Keratinocyte (primary cell): ENCODE data around the gene ADM. TPM values are rescaled to one million over a fixed set of nuclear protein-coding genes. Genes with fewer than 3 reads are reported as not detected.

Source experiments
- DNase-seq: peaks from one replicate; pipeline ENCODE4 v3.0.0-alpha.2; 2011; ENCODE audit warnings: low read depth, missing footprints, low spot score
- FAIRE-seq: peaks from 2 replicates; lab custom pipeline; 2011; peaks lifted over from hg19 to GRCh38; lab: Jason Lieb, UNC
- H2AFZ ChIP-seq: 2 replicates; pipeline ENCODE4 v1.6.0; 2012; ENCODE audit warnings: low read length, control low read depth, inconsistent platforms; ENCODE audit not compliant: control insufficient read depth
- H3K27ac ChIP-seq: 2 replicates; pipeline ENCODE4 v1.5.1; 2011; ENCODE audit warnings: low read length; ENCODE audit not compliant: control insufficient read depth, insufficient read depth
- H3K27me3 ChIP-seq: 3 replicates; pipeline ENCODE4 v1.6.0; 2011; ENCODE audit warnings: low read length; ENCODE audit not compliant: control insufficient read depth, insufficient read depth; ENCODE audit errors: extremely low read depth
- H3K36me3 ChIP-seq, 2 experiments: 2 replicates in 1 of 2; 3 replicates in 1 of 2; pipeline ENCODE4 v1.5.1; 2011; ENCODE audit warnings: low read length in 2 of 2, mild to moderate bottlenecking in 1 of 2; ENCODE audit not compliant: control insufficient read depth in 2 of 2, insufficient read depth in 2 of 2; ENCODE audit errors: extremely low read depth in 1 of 2
- H3K4me1 ChIP-seq: 3 replicates; pipeline ENCODE4 v1.5.1; 2011; ENCODE audit warnings: low read length; ENCODE audit not compliant: control insufficient read depth, insufficient read depth; ENCODE audit errors: extremely low read depth
- H3K4me2 ChIP-seq: 3 replicates; pipeline ENCODE4 v1.6.0; 2011; ENCODE audit warnings: low read depth, low read length; ENCODE audit not compliant: control insufficient read depth, insufficient read depth; ENCODE audit errors: extremely low read depth
- H3K4me3 ChIP-seq, 3 experiments: fragments of 200-600 bp in 1 of 3; sonication (generic) in 1 of 3; 2 replicates in 2 of 3; 3 replicates in 1 of 3; pipeline ENCODE4 v1.5.1; 2011 to 2016; ENCODE audit warnings: low read length in 3 of 3, mild to moderate bottlenecking in 3 of 3, control low read depth in 2 of 3, inconsistent platforms in 1 of 3, low read depth in 1 of 3, mixed read lengths in 1 of 3, mixed run types in 1 of 3, moderate library complexity in 1 of 3; ENCODE audit not compliant: control insufficient read depth in 2 of 3, insufficient read depth in 2 of 3; ENCODE audit errors: extremely low read depth in 1 of 3
- H3K79me2 ChIP-seq: 2 replicates; pipeline ENCODE4 v1.6.0; 2012; ENCODE audit warnings: low read length; ENCODE audit not compliant: control insufficient read depth, insufficient read depth
- H3K9ac ChIP-seq: 3 replicates; pipeline ENCODE4 v1.6.0; 2011; ENCODE audit warnings: low read length; ENCODE audit not compliant: control insufficient read depth, insufficient read depth; ENCODE audit errors: extremely low read depth
- H3K9me1 ChIP-seq: 3 replicates; pipeline ENCODE4 v1.6.0; 2011; ENCODE audit warnings: low read length; ENCODE audit not compliant: control insufficient read depth, insufficient read depth; ENCODE audit errors: extremely low read depth
- H3K9me3 ChIP-seq: 2 replicates; pipeline ENCODE4 v1.5.1; 2012; ENCODE audit warnings: low read depth, low read length; ENCODE audit not compliant: control insufficient read depth
- H4K20me1 ChIP-seq: 3 replicates; pipeline ENCODE4 v1.6.0; 2011; ENCODE audit warnings: low read length; ENCODE audit not compliant: control insufficient read depth, insufficient read depth; ENCODE audit errors: extremely low read depth
- CTCF ChIP-seq, 3 experiments: IDR thresholded peaks in 1 of 3; conservative IDR thresholded peaks in 1 of 3; optimal IDR thresholded peaks in 1 of 3; 2 replicates in 2 of 3; 3 replicates in 1 of 3; pipeline versions ENCODE3 to v1.5.1; 2011; ENCODE audit warnings: low read length in 3 of 3, mild to moderate bottlenecking in 3 of 3, moderate library complexity in 2 of 3, control low read depth in 1 of 3, inconsistent platforms in 1 of 3; ENCODE audit not compliant: insufficient read depth in 2 of 3; ENCODE audit errors: extremely low read depth in 1 of 3
- EZH2 ChIP-seq: IDR thresholded peaks from one replicate; pipeline ENCODE4 v1.6.1; 2012; ENCODE audit warnings: inconsistent platforms, mild to moderate bottlenecking, low read length, moderate library complexity
- dilution Hi-C: fragments of 300-500 bp; cut with MboI; formaldehyde crosslinking; loops from one replicate; pipeline ENCODE4 v1.7.0; 2020; ENCODE audit warnings: low sequenced_read_pairs; ENCODE audit not compliant: extremely low pct_ligation_motif_present
- polyA plus RNA-seq, 5 experiments: library from polyadenylated mRNA; depleted of rRNA in 3 of 5; stranded (reverse) in 3 of 5; stranded (forward) in 1 of 5; unstranded in 1 of 5; fragments of >200 nt; gene quantifications; 1 replicate in 1 of 5; 2 replicates in 3 of 5; 3 replicates in 1 of 5; pipeline versions ENCODE4 v1.2.1 to v1.2.3, GENCODE V29; 2011 to 2012; ENCODE audit warnings: missing spikeins in 2 of 5, low read depth in 1 of 5, low replicate concordance in 1 of 5

Gene ADM
- polyA plus RNA-seq, 1 donor (not counting 4 experiments of a cell fraction or from before 2014, with no cell fraction given), result 57.9 TPM

- Histone ChIP-seq H3K9ac (peak overlapping the region; percentile 89), H3K4me3 (peak overlapping the region; percentile 29 to 97 (median 89)), H3K9me3 (no peaks in the 10 kb centered on the region), H2AFZ (peak overlapping the region; percentile 34), H3K79me2 (peaks cover 22% of the 10 kb centered on the region), H3K27me3 (no peaks in the 10 kb centered on the region), H3K4me1 (peaks cover 30% of the 10 kb centered on the region), H3K4me2 (peak overlapping the region; percentile 96), H4K20me1 (no peaks in the 10 kb centered on the region), H3K9me1 (no peaks in the 10 kb centered on the region), H3K27ac (peak overlapping the region; percentile 90), H3K36me3 (peaks cover 0 to 5% of the 10 kb centered on the region in 2 experiments)
- FAIRE-seq (no peak), DNase-seq (no peak)
- peak in 1 of 3 experiments; percentile 27 for TF ChIP-seq CTCF (optimal IDR thresholded peaks at IDR 0.05 in 1 of 3, IDR thresholded peaks at IDR 0.05 in 1 of 3, conservative IDR thresholded peaks at IDR 0.05 in 1 of 3; ENCODE audit: extremely low read depth in 1 of 3, insufficient read depth in 2 of 3, low read length in 3 of 3)
- no peak for TF ChIP-seq EZH2
- dilution Hi-C loops, result no loop called here
Measured at GRCh38 chr11:10308201-10308954, 3.5 kb downstream of the ADM start.

- TF ChIP-seq CTCF (optimal IDR thresholded peaks at IDR 0.05 in 1 of 3, IDR thresholded peaks at IDR 0.05 in 1 of 3, conservative IDR thresholded peaks at IDR 0.05 in 1 of 3; ENCODE audit: extremely low read depth in 1 of 3, insufficient read depth in 2 of 3, low read length in 3 of 3), result no peak
- no peak for TF ChIP-seq EZH2
- peaks cover 26% of the 10 kb centered on the region for H3K4me1 ChIP-seq
- H3K9me3 ChIP-seq, result no peaks in the 10 kb centered on the region
- H3K4me2 ChIP-seq, result peak overlapping the region; percentile 96
- H3K79me2 ChIP-seq, result peaks cover 20% of the 10 kb centered on the region
- H3K9ac ChIP-seq, result peak overlapping the region; percentile 89
- peak overlapping the region; percentile 63 for H3K27ac ChIP-seq
- no peaks in the 10 kb centered on the region for H3K9me1 ChIP-seq
- H4K20me1 ChIP-seq, result no peaks in the 10 kb centered on the region
- H2AFZ ChIP-seq, result no peak overlapping the region
- DNase-seq, result no peak
- no peaks in the 10 kb centered on the region for H3K27me3 ChIP-seq
- H3K36me3 ChIP-seq, result peaks cover 0 to 5% of the 10 kb centered on the region in 2 experiments
- peak; percentile 79 for FAIRE-seq
- H3K4me3 ChIP-seq, result no peak overlapping the region
- dilution Hi-C loops, result no loop called here
Measured at GRCh38 chr11:10309163-10310093, 4.6 kb downstream of the ADM start.
